KMS-11 (cell line): Measurements from ENCODE around the gene ITGB6.

Experiments used
- H2AFZ ChIP-seq: fragments of 200-600 bp; sonication (generic); 2 replicates; pipeline ENCODE4 v1.6.1; 2016; ENCODE audit warnings: antibody characterized with exemption, mixed run types, low read depth
- H3K27ac ChIP-seq: fragments of 200-600 bp; sonication (generic); 2 replicates; pipeline ENCODE4 v1.6.1; 2016; ENCODE audit warnings: mild to moderate bottlenecking, mixed run types
- H3K27me3 ChIP-seq: fragments of 200-600 bp; sonication (generic); 2 replicates; pipeline ENCODE4 v1.6.1; 2017; ENCODE audit warnings: mild to moderate bottlenecking, low read depth, mixed run types, moderate library complexity; ENCODE audit not compliant: insufficient read depth
- H3K36me3 ChIP-seq: fragments of 200-600 bp; sonication (generic); 2 replicates; pipeline ENCODE4 v1.6.1; 2017; ENCODE audit warnings: mild to moderate bottlenecking, mixed run types; ENCODE audit not compliant: insufficient read depth
- H3K4me1 ChIP-seq: fragments of 200-600 bp; sonication (generic); 2 replicates; pipeline ENCODE4 v1.6.1; 2016; ENCODE audit warnings: mild to moderate bottlenecking, low read depth, mixed run types; ENCODE audit not compliant: poor library complexity, severe bottlenecking
- H3K4me2 ChIP-seq: fragments of 200-600 bp; sonication (generic); 2 replicates; pipeline ENCODE4 v1.7.0; 2016; ENCODE audit warnings: mild to moderate bottlenecking, mixed run types
- H3K4me3 ChIP-seq: fragments of 200-600 bp; sonication (generic); IDR thresholded peaks from 2 replicates; pipeline ENCODE4 v1.6.1; 2017; ENCODE audit warnings: low read depth, low read length, mixed read lengths; ENCODE audit not compliant: insufficient read depth
- H3K79me2 ChIP-seq: fragments of 200-600 bp; sonication (generic); 2 replicates; pipeline ENCODE4 v1.6.1; 2016; ENCODE audit warnings: low read depth, mixed run types; ENCODE audit not compliant: insufficient read depth
- H3K9ac ChIP-seq: fragments of 200-600 bp; sonication (generic); 2 replicates; pipeline ENCODE4 v1.6.1; 2016; ENCODE audit warnings: mild to moderate bottlenecking, mixed run types
- H4K20me1 ChIP-seq: fragments of 200-600 bp; sonication (generic); 2 replicates; pipeline ENCODE4 v1.6.1; 2016; ENCODE audit warnings: mild to moderate bottlenecking, mixed run types; ENCODE audit not compliant: insufficient read depth
- TF ChIP-seq, protein P1 (sequence below): fragments of 200-600 bp; sonication (generic); conservative IDR thresholded peaks from 2 replicates; pipeline ENCODE4 v1.6.1; 2017; ENCODE audit warnings: low read depth, mild to moderate bottlenecking, antibody characterized with exemption, low read length, moderate library complexity, mixed read lengths

The ITGB6 gene

DNA sequence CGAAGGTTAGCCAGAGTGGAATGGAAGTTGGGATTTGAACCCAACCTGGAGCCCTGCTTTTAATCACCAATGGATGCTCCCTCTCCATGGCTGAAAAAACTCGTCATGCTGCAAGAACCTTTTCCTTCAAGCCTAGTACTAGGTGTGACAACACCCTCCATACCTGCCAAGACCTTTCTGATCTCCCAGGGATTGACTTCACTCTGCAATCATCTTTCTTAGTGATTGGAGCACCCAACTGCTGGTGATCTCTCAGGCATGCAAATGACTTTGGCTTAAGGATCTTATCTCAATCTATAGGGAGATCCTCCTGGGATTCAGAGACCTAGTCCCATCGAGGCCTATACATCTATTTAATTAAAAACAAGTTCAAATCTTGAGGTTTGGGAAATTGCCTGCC is 23.5 kb upstream of the ITGB6 start:
- no peak overlapping the region; the same call in 1 of the 2 replicates for H3K27ac ChIP-seq
- TF ChIP-seq, protein P1, sequence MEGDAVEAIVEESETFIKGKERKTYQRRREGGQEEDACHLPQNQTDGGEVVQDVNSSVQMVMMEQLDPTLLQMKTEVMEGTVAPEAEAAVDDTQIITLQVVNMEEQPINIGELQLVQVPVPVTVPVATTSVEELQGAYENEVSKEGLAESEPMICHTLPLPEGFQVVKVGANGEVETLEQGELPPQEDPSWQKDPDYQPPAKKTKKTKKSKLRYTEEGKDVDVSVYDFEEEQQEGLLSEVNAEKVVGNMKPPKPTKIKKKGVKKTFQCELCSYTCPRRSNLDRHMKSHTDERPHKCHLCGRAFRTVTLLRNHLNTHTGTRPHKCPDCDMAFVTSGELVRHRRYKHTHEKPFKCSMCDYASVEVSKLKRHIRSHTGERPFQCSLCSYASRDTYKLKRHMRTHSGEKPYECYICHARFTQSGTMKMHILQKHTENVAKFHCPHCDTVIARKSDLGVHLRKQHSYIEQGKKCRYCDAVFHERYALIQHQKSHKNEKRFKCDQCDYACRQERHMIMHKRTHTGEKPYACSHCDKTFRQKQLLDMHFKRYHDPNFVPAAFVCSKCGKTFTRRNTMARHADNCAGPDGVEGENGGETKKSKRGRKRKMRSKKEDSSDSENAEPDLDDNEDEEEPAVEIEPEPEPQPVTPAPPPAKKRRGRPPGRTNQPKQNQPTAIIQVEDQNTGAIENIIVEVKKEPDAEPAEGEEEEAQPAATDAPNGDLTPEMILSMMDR, result no peak
- no peak overlapping the region for H2AFZ ChIP-seq
- H3K9ac ChIP-seq, result no peak overlapping the region
- no peaks in the 10 kb centered on the region for H3K79me2 ChIP-seq
- no peaks in the 10 kb centered on the region for H3K36me3 ChIP-seq
- H4K20me1 ChIP-seq, result no peaks in the 10 kb centered on the region
- peak overlapping the region; percentile 38; the same call in 1 of the 2 replicates for H3K4me2 ChIP-seq
- no peak overlapping the region for H3K4me3 ChIP-seq
- no peaks in the 10 kb centered on the region for H3K27me3 ChIP-seq
- peaks cover 51% of the 10 kb centered on the region for H3K4me1 ChIP-seq

DNA sequence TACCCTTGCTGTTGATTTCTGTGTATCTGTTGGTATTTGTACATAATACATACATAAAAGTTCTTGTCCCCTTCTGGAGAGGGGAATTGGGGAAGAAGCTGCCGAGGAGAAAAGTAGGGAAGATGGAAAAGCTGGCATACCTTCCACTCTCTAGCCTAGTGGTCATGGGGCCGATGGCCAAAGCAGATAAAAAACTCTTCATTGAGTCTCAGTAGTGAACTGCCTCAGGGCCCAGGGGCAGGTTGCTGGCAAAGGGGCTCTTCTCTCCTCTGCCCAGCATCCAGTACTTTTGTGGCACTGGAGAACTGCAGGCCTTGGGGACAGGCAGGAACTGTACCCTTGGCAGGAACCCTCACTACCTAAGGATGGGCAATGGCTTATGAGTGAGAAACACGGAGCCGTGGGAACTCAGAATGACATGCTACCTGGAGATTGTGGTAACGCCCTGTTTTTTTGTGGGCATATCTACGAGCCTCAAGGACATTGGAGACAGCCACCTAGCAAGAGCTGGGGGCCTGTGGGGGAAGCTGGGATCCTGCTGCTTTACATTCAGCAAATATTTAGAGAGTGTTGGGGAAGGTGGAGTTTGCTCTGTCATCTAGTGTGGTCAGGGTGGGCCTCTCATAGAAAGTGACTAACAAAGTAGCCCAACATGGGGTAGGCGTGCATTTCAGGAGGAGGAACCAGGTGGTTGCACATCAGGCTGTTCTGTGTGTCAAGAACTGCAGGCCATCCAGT is 22.6 kb upstream of the ITGB6 start:
- Histone ChIP-seq H3K27ac (no peak overlapping the region), H3K27me3 (no peaks in the 10 kb centered on the region), H3K4me3 (no peak overlapping the region), H3K36me3 (no peaks in the 10 kb centered on the region), H3K79me2 (no peaks in the 10 kb centered on the region), H3K4me1 (peaks cover 51% of the 10 kb centered on the region), H4K20me1 (no peaks in the 10 kb centered on the region), H2AFZ (no peak overlapping the region), H3K9ac (no peak overlapping the region), H3K4me2 (no peak overlapping the region)
- TF ChIP-seq, protein P1, result no peak

DNA sequence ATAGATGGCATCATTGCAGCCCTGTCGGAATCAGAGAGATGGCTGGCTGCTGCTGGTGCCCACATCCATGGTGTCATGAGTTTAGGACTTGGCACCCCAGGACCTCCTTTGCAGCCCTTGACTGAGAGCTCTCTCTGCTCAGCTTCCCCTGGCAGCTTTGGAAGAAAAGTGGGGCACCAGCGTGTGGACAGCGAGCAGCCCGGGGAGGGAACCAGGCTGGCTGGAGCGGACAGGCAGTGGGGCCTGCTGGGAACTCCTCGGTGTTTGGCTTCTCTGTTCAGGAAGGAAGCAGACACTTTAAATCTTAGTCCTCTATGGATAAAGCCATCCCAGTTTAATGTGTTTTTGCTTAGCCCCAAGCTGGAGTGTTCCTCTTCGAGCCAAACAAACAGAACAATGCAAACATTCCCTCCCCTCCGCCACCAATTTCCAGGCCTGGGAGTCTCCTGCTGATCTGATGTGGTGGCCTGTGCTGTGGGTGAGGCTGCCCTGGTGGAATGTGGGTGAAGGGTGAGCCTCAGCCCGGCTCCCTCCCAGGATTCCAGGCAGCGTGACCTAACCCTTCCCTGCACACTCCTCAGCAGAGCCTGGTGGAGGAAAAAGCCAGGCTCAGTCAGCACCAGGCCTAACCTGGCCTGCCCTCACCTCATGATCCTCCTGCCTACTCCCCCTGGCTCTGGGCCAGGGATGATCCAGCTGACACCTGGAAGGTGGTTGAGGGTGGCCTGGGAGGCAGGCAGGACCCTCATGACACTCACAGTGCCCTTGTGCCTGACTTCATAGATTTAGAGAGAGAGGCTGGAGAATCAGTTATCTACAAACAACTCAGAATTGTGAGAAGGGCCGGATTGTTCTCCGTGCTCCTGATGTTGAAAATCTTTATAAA is 21.6 kb upstream of the ITGB6 start:
- Histone ChIP-seq H3K36me3 (no peaks in the 10 kb centered on the region), H2AFZ (no peak overlapping the region), H3K4me2 (peak overlapping the region; percentile 52; the same call in 1 of the 2 replicates), H3K4me3 (no peak overlapping the region), H3K79me2 (no peaks in the 10 kb centered on the region), H3K27me3 (no peaks in the 10 kb centered on the region), H3K9ac (no peak overlapping the region), H3K27ac (0 out of 2 replicates have a peak overlapping the region, but pooled peaks have one; percentile 33), H4K20me1 (no peaks in the 10 kb centered on the region), H3K4me1 (peaks cover 51% of the 10 kb centered on the region)
- TF ChIP-seq, protein P1, result no peak

DNA sequence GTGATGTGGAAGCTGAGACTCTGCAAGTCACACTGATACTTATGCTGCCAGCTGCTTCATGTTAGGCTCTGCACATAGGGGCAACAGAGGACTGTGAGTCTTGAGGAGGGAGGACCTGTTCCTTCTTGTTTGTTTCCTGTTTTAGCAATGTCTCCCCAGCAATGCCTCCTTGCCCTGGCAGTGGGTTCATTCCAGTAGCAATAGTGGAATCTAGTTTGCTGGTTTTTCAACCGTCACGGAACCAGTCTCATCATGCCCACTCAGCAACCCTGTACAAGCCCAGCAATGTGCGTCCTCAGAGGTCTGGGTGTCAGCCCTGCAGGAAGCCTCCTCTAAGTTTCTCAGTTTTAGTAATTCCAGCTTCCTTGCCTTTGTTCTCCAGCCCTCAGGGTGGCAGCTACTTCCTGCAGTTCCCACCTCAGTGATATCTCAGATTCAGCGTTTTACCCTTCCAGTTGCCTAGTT is 20.5 kb upstream of the ITGB6 start:
- Histone ChIP-seq H3K4me2 (peak overlapping the region; percentile 52), H3K4me1 (peaks cover 55% of the 10 kb centered on the region), H4K20me1 (no peaks in the 10 kb centered on the region), H3K79me2 (no peaks in the 10 kb centered on the region), H2AFZ (peak overlapping the region; percentile 27; the same call in 1 of the 2 replicates), H3K27me3 (no peaks in the 10 kb centered on the region), H3K4me3 (no peak overlapping the region), H3K9ac (no peak overlapping the region; the same call in 1 of the 2 replicates), H3K27ac (peak overlapping the region; percentile 33; the same call in 1 of the 2 replicates), H3K36me3 (no peaks in the 10 kb centered on the region)
- TF ChIP-seq, protein P1, result no peak
